SW 1271 (cell line): ENCODE measurements around the gene SLC5A4.

Source experiments
- DNase-seq, 2 experiments: peaks; one replicate each; lab custom pipeline; 2025; lab: John Stamatoyannopoulos, UW

Gene SLC5A4

DNA sequence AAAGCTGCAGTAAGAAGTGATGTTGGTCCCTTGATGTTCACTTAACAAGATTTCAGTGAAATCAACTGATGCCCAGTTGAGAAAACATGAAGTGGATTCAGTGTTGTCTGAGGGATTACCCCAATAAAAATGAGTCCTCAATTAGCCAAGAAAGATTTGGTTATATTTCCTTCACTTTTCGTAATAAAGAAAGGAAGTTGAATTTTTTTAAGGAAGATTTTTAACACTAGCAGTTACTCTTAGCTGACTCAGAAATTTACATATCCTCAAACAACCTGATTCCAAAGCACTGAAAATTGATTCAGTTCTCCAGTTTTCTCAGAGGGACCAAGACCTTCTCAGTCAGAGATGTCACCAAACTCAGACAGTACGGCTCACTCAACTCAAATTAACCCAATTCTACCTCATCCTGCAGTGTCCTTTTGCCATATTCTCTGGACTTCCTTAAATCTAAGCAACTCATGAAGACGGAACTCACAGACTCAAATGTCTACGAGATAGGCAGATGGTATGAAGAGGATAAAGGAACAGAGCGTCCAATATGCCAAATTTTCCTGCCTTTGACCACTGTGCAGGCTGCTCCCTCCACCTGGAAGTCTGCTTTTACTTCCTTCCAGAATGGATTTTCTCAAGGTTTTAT, 22.8 kb downstream of the SLC5A4 start:
- DNase-seq = no peak

- DNase-seq = no peak
These were observed 28.6 kb downstream of the SLC5A4 start for GRCh38 chr22:32226326-32227104.

- DNase-seq = no peak
These were observed 32.2 kb downstream of the SLC5A4 start for GRCh38 chr22:32222991-32223390.

DNA sequence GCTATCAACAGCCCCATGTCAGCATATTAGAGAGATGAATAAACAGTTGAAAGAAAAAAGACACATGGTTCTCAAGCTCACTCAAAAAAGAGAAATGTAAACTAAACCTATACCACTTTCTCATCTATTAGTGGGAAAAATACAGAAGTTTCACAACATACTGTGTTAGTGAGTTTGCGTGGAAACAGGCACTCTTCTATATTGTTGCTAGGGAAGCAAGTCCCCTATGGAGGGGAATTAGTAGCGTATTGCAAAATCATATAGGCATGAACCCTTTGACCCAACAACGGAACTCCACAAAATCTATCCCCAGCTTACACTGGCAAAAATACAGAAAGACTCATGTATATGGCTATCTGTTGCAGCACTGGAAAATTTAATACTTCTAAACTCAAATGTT, 36.1 kb downstream of the SLC5A4 start:
- no peak for DNase-seq

DNA sequence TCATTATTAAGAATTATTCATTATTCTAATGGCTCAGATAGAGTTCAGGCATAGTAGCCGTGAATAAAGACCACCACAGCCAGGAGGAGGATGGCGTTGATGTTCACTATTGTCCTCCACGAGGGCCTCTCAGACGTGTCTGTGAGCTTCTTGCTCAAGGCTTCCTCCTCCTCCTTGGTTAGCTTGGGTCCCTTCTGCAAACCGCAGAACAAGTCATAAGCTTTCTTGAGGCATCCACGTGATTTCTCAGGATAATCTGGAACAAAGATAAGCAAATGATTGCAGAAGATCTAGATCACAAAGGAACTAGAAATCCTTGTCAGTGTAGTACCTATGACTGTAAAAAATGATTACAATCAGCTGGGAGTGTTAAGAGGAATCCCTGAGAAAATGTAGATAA, 36.7 kb downstream of the SLC5A4 start:
- no peak for DNase-seq

- DNase-seq = no peak
These were observed 37.7 kb downstream of the SLC5A4 start for GRCh38 chr22:32217465-32217864.

DNA sequence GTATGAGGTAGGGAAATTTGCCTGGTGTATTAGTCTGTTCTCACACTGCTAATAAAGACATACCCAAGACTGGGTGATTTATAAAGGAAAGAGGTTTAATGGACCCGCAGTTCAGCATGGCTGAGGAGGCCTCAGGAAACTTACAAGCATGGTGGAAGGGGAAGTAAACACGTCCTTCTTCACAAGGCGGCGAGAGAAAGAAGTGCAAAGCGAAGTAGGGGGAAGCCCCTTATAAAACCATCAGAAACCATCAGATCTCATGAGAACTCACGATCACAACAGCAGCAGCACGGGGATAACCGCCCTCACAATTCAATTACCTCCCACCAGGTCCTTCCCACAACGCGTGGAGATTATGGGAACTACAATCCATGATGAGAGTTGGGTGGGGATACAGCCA, 38.2 kb downstream of the SLC5A4 start:
- DNase-seq = no peak

- DNase-seq = no peak
These were observed 44.1 kb downstream of the SLC5A4 start for GRCh38 chr22:32211011-32211410.

GRCh38 chr22:32208681-32209080, 46.5 kb downstream of the SLC5A4 start:
- DNase-seq = no peak

DNA sequence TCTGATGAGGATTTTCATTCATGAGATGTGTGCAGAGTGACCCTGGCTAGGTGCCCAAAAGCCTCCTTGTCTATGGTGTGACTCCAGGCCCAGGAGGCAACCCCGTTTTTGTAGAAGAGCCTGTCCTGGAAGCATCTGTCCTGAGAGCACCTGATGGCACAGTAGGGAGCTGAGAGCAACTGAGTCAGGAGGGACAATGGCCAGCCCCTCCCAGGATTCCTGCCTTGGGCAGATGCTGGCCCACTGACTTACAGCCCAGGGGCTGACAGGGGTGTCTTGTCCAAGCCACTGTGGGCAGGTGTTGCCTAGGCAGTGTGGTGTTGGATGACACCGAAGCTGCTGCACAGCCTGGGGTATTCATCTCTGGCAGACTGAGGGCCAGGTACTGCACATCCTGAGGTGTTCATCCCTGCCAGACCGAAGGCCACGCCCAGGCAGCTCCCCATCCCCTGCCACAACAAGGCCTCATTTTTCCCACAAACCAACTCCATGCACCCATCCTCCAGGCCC, 47.1 kb downstream of the SLC5A4 start:
- no peak for DNase-seq

- peak in 1 of 2 experiments; percentile 48 for DNase-seq
These were observed 48.1 kb downstream of the SLC5A4 start for GRCh38 chr22:32206774-32207758.

DNA sequence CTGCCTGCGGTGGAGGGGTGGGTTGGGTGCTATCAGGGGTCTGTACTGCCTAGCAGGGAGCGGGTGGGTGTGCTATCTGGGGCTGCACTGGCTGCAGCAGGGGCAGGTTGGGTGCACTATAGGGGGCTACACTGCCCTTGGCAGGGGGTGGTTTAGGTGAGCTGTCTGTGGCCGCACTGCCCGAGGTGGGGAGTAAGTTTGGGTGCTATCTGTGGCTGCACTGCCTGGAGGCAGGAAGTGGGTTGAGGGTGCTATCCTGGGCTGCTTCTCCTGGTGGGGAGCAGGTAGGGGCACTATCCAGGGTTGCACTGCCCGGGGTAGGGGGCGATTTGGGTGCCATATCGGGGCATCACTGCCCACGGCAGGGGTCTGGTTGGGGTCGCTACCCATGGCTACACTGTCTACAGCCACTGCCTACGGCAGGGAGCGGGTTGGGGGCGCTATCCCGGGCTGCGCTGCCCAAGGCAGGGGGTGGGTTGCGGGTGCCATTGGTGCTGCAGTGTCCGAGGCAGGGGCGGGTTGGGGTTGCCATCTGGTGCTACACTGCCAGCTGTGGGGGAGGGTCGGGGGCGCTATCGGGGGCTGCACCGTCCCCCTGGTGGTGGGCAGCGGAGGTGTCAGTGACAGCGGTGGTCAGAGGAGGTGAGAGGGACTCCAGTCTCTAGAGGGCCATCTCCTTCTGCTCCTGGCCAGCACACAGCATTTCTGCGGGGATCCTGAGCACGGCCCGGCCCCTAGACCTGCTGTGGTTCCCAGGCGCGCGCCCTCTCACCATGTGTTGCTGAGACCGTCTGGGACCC, 49.0 kb downstream of the SLC5A4 start:
- DNase-seq = no peak

GRCh38 chr22:32204856-32205722, 50.1 kb downstream of the SLC5A4 start, which contains the start of gene RFPL2:
Gene RFPL2, minus strand, starts transcription at chr22:32205073. Its CDS starts 2,622 bp downstream, at chr22:32202451.
- DNase-seq = peak; percentile 56 to 80

DNA sequence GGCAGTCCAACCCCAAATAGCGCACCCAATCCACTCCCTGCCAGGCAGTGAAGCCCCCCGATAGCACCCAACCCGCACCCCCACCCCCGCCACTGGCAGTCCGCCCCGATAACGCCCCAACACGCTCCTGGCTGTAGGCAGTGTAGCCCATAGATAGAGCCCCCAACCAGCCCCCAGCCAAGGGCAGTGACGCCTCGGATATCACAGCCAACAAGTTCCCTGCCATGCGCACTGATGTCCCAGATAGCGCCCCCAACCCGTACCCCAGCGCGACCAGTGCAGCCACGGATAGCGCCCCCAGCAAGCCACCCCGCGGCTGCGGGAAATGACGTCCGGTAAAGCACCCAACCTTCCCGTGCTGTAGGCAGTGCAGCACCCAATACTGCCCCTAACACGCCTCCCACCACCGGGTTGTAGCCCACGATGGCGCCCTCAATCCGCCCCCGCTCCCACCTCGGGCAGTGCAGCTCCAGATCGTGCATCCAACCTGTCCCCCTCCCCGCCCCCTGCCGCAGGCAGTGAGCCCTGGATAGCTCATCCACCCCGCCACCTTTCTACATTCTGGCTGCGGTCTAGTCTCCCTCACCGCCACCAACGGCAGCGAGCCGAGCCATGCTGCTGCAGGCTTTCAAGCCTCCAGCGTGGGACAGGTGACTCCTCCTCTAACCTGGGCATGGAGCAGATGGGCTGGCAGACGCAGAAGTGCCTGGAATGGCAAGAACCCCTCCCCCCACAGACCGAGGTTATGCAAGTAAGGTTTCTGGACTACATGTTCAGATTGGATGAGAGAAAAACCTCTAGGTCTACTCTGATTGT, 50.9 kb downstream of the SLC5A4 start:
- DNase-seq = no peak

GRCh38 chr22:32203181-32204039, 51.7 kb downstream of the SLC5A4 start:
- no peak for DNase-seq

GRCh38 chr22:32202539-32203180, 52.5 kb downstream of the SLC5A4 start:
- peak; percentile 44 to 66 for DNase-seq

GRCh38 chr22:32202161-32202538, 53.0 kb downstream of the SLC5A4 start:
- no peak for DNase-seq

GRCh38 chr22:32200752-32201151, 54.4 kb downstream of the SLC5A4 start:
- DNase-seq = no peak
